CD4-positive, CD25-positive, alpha-beta regulatory T cell (primary cell): Measurements from ENCODE around the gene SYT12. TPM values are rescaled to one million over a fixed set of nuclear protein-coding genes. Genes with fewer than 3 reads are reported as not detected.
A peak's percentile ranks its signal among the peaks of the same experiment; 100 is the strongest.
"Not testable (repeated sequence)": the region's sequence is repeated elsewhere in the genome, so short reads cannot be mapped to it uniquely, and the experiment has no call there.

Source experiments
- ATAC-seq, 2 donors: fragments of 150-1000 bp; cut with Tn5 transposase; one replicate each; pipeline ENCODE4 v1.10.0; 2021; ENCODE audit warnings: low read depth in 2 of 2, moderate number of reproducible peaks in 2 of 2, moderate library complexity in 1 of 2
- DNase-seq, 3 donors: peaks; one replicate each; pipeline versions ENCODE4 v3.0.0 to v3.0.0-alpha.2; 2012 to 2022; ENCODE audit warnings: mixed read lengths in 1 of 3
- H3K27ac ChIP-seq: one replicate; pipeline ENCODE4 v1.7.0; 2013; ENCODE audit warnings: mild to moderate bottlenecking, low read length; ENCODE audit not compliant: insufficient read depth, poor library complexity, severe bottlenecking
- H3K27me3 ChIP-seq: one replicate; pipeline ENCODE4 v1.7.0; 2013; ENCODE audit warnings: low read length; ENCODE audit not compliant: control insufficient read depth, insufficient read depth
- H3K36me3 ChIP-seq: one replicate; pipeline ENCODE4 v1.7.0; 2013; ENCODE audit warnings: mild to moderate bottlenecking, low read length, moderate library complexity; ENCODE audit not compliant: control insufficient read depth, insufficient read depth
- H3K4me1 ChIP-seq: 2 replicates; pipeline ENCODE4 v1.7.0; 2013; ENCODE audit warnings: mild to moderate bottlenecking, low read length; ENCODE audit not compliant: insufficient read depth, control insufficient read depth, poor library complexity, severe bottlenecking
- H3K4me3 ChIP-seq: one replicate; pipeline ENCODE4 v1.7.0; 2013; ENCODE audit warnings: low read depth, mild to moderate bottlenecking, low read length, moderate library complexity
- H3K9me3 ChIP-seq, 2 experiments: 1 replicate in 1 of 2; 2 replicates in 1 of 2; pipeline ENCODE4 v1.7.0; 2013; ENCODE audit warnings: low read length in 2 of 2, mild to moderate bottlenecking in 1 of 2, moderate library complexity in 1 of 2; ENCODE audit not compliant: control insufficient read depth in 2 of 2
- H3K27ac Mint-ChIP-seq, 3 donors: one replicate each; pipeline ENCODE4 v1.8.0; 2020 to 2022; ENCODE audit warnings: mild to moderate bottlenecking in 3 of 3, mixed read lengths in 3 of 3, moderate library complexity in 2 of 3
- H3K27me3 Mint-ChIP-seq: one replicate; pipeline ENCODE4 v1.8.0; 2022; ENCODE audit warnings: mild to moderate bottlenecking, mixed read lengths
- H3K36me3 Mint-ChIP-seq: one replicate; pipeline ENCODE4 v1.8.0; 2020; ENCODE audit warnings: mixed read lengths
- H3K4me1 Mint-ChIP-seq, 4 donors: one replicate each; pipeline ENCODE4 v1.8.0; 2020 to 2022; ENCODE audit warnings: mixed read lengths in 4 of 4, mild to moderate bottlenecking in 1 of 4
- H3K4me3 Mint-ChIP-seq, 4 donors: one replicate each; pipeline ENCODE4 v1.8.0; 2020 to 2022; ENCODE audit warnings: mild to moderate bottlenecking in 4 of 4, mixed read lengths in 4 of 4, moderate library complexity in 3 of 4
- H3K9me3 Mint-ChIP-seq, 7 donors: one replicate each; pipeline ENCODE4 v1.8.0; 2020 to 2022; ENCODE audit warnings: mixed read lengths in 7 of 7, mild to moderate bottlenecking in 3 of 7, moderate library complexity in 2 of 7
- polyA plus RNA-seq, 4 donors: library from polyadenylated mRNA; unstranded; fragments of 300-500 nt; fragmentation: Illumina TruSeq; gene quantifications; one replicate each; pipeline ENCODE4 v1.2.3, GENCODE V29; 2021
- total RNA-seq: library from RNA; stranded (reverse); gene quantifications from one replicate; pipeline ENCODE4 v1.2.3, GENCODE V29; 2022

Gene SYT12
- total and polyA plus RNA-seq, 5 donors from 2014 or later = not detected

GRCh38 chr11:67002297-67002913 lies 20.5 kb upstream of the SYT12 start:
- H3K9me3 ChIP-seq = no peaks in the 10 kb centered on the region
- no peak overlapping the region for H3K4me3 ChIP-seq
- Mint-ChIP-seq H3K27me3 (peaks cover 4% of the 10 kb centered on the region), H3K4me1 (no peaks in the 10 kb centered on the region), H3K27ac (no peak overlapping the region), H3K9me3 (no peaks in the 10 kb centered on the region), H3K36me3 (no peaks in the 10 kb centered on the region), H3K4me3 (no peak overlapping the region)
- no peaks in the 10 kb centered on the region for H3K27me3 ChIP-seq
- H3K4me1 ChIP-seq = no peaks in the 10 kb centered on the region
- H3K27ac ChIP-seq = no peak overlapping the region
- no peaks in the 10 kb centered on the region for H3K36me3 ChIP-seq
- DNase-seq (no peak), ATAC-seq (no peak)

- Mint-ChIP-seq H3K27me3 (peaks cover 4% of the 10 kb centered on the region), H3K4me3 (no peak overlapping the region), H3K4me1 (no peaks in the 10 kb centered on the region), H3K36me3 (no peaks in the 10 kb centered on the region), H3K27ac (no peak overlapping the region), H3K9me3 (no peaks in the 10 kb centered on the region)
- Histone ChIP-seq H3K27ac (no peak overlapping the region), H3K4me1 (no peaks in the 10 kb centered on the region), H3K36me3 (no peaks in the 10 kb centered on the region), H3K27me3 (no peaks in the 10 kb centered on the region), H3K9me3 (no peaks in the 10 kb centered on the region), H3K4me3 (no peak overlapping the region)
- ATAC-seq (no peak), DNase-seq (no peak)
Observed at GRCh38 chr11:67002921-67003411, 20.0 kb upstream of the SYT12 start.

GRCh38 chr11:67005200-67005599 lies 17.7 kb upstream of the SYT12 start:
- H3K4me1 ChIP-seq, H3K36me3 ChIP-seq, H3K4me3 Mint-ChIP-seq, H3K27me3 ChIP-seq, DNase-seq, H3K36me3 Mint-ChIP-seq, H3K9me3 Mint-ChIP-seq, H3K27ac Mint-ChIP-seq, H3K9me3 ChIP-seq, ATAC-seq, H3K27me3 Mint-ChIP-seq, H3K4me1 Mint-ChIP-seq, H3K27ac ChIP-seq, H3K4me3 ChIP-seq: not testable (repeated sequence)

- Mint-ChIP-seq H3K27me3 (no peaks in the 10 kb centered on the region), H3K36me3 (no peaks in the 10 kb centered on the region), H3K4me3 (no peak overlapping the region), H3K4me1 (no peaks in the 10 kb centered on the region), H3K9me3 (no peaks in the 10 kb centered on the region), H3K27ac (no peak overlapping the region)
- no peaks in the 10 kb centered on the region for H3K9me3 ChIP-seq
- H3K4me1 ChIP-seq = no peaks in the 10 kb centered on the region
- DNase-seq (peak in 1 of 3 donors; percentile 32), ATAC-seq (no peak)
- H3K36me3 ChIP-seq = no peaks in the 10 kb centered on the region
- no peak overlapping the region for H3K27ac ChIP-seq
- H3K27me3 ChIP-seq = no peaks in the 10 kb centered on the region
- no peak overlapping the region for H3K4me3 ChIP-seq
Observed at GRCh38 chr11:67006029-67006884, 16.7 kb upstream of the SYT12 start.

GRCh38 chr11:67007126-67007525 lies 15.8 kb upstream of the SYT12 start:
- no peak overlapping the region for H3K4me3 ChIP-seq
- ATAC-seq (no peak), DNase-seq (no peak)
- no peaks in the 10 kb centered on the region for H3K27me3 ChIP-seq
- no peak overlapping the region for H3K27ac ChIP-seq
- no peaks in the 10 kb centered on the region for H3K4me1 Mint-ChIP-seq
- no peak overlapping the region for H3K27ac Mint-ChIP-seq
- H3K36me3 Mint-ChIP-seq = no peaks in the 10 kb centered on the region
- H3K4me1 ChIP-seq = no peaks in the 10 kb centered on the region
- no peaks in the 10 kb centered on the region for H3K36me3 ChIP-seq
- H3K9me3 ChIP-seq = no peaks in the 10 kb centered on the region
- H3K27me3 Mint-ChIP-seq = no peaks in the 10 kb centered on the region
- no peaks in the 10 kb centered on the region for H3K9me3 Mint-ChIP-seq
- no peak overlapping the region for H3K4me3 Mint-ChIP-seq

GRCh38 chr11:67010296-67010905 lies 12.5 kb upstream of the SYT12 start:
- Histone ChIP-seq H3K36me3 (no peaks in the 10 kb centered on the region), H3K27ac (no peak overlapping the region), H3K4me1 (no peaks in the 10 kb centered on the region), H3K4me3 (no peak overlapping the region), H3K9me3 (no peaks in the 10 kb centered on the region), H3K27me3 (no peaks in the 10 kb centered on the region)
- Mint-ChIP-seq H3K27me3 (peaks cover 12% of the 10 kb centered on the region), H3K27ac (no peak overlapping the region), H3K36me3 (no peaks in the 10 kb centered on the region), H3K9me3 (no peaks in the 10 kb centered on the region), H3K4me3 (no peak overlapping the region), H3K4me1 (no peaks in the 10 kb centered on the region)
- no peak for ATAC-seq
- DNase-seq = no peak

- Mint-ChIP-seq H3K9me3 (no peaks in the 10 kb centered on the region), H3K36me3 (no peaks in the 10 kb centered on the region), H3K4me1 (no peaks in the 10 kb centered on the region), H3K27ac (no peak overlapping the region), H3K27me3 (peaks cover 20% of the 10 kb centered on the region), H3K4me3 (no peak overlapping the region)
- Histone ChIP-seq H3K9me3 (no peaks in the 10 kb centered on the region), H3K27me3 (peaks cover 2% of the 10 kb centered on the region), H3K36me3 (no peaks in the 10 kb centered on the region), H3K4me1 (no peaks in the 10 kb centered on the region), H3K4me3 (no peak overlapping the region), H3K27ac (no peak overlapping the region)
- DNase-seq = no peak
- no peak for ATAC-seq
Observed at GRCh38 chr11:67013511-67014045, 9.4 kb upstream of the SYT12 start.
